CD1c-positive myeloid dendritic cell (primary cell): ENCODE results near the gene SIX5.
A peak's percentile ranks its signal among the peaks of the same experiment; 100 is the strongest.

Source experiments
- DNase-seq: peaks from one replicate; pipeline ENCODE4 v3.0.0-alpha.2; 2016; ENCODE audit errors: extremely low spot score

The SIX5 gene

DNA sequence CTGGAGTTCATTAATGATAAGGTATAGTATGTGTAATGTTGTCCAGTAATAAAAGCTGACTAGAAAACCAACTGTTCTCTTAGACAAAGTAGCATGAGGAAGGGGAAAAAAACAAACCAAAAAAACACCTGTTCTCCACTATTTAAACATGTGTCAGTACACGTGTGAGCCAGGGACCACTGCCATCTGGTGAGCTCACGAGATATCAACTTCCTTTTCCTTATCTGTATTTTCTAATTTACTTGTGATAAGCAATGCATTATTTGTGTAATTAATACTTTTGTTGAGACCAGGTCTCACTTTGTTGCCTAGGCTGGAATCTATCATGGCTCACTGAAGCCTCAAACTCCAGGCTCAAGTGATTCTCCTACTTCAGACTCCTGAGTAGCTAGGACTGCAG is 4.3 kb upstream of the SIX5 start:
- no peak for DNase-seq

DNA sequence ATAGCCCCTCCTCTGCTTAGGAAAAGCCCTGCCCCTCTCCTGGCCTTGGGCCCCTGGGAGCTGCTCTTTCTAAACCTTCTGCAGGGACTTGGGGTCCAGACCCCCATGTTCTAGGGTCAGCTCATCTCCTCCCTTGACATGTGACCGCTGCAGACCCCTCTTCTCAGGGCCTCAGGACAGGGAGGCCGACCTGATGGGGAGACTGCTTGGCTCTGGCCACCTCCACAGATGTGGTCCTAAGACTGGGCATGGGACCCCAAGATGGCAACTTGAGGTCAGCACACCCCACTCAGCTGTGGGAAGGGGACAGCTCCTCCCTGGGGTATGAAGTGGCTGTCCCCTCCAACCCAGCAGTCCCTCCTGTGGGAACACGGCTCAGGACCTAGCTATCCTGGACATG is 3.9 kb upstream of the SIX5 start:
- no peak for DNase-seq

DNA sequence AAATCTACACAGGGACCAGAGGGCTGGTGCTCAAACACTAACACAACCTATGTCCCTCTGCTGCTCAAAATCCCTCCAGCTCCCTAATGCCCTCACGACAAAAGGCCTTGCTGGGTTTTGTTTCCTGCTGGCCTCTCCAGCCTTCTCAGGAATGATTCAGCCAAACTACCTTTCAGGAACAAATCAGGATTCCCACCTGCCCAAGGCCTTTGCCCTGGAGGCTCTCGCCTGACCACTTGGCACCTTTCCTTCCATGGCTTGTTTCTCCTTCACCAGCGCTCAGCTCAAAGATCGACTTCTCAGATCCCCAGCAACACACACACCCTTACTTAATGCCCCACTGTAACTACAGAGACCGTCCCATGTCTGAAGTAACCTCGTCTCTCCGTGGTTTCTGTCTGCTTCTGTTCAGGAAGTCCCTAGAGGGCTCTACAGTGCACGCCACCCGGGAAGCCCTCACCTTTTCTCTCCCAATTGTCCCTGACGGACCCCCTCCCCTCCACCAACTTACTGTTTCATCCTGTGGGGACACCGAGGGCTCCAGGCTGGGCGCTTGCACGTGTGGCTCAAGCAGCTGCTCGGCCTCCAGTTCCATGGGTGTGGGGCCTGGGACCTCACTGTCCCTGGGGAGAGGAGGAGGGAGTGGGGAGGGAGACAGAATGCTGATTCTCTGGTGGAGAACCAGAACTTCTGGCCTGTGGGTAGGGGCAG is 3.2 kb upstream of the SIX5 start:
- no peak for DNase-seq

DNA sequence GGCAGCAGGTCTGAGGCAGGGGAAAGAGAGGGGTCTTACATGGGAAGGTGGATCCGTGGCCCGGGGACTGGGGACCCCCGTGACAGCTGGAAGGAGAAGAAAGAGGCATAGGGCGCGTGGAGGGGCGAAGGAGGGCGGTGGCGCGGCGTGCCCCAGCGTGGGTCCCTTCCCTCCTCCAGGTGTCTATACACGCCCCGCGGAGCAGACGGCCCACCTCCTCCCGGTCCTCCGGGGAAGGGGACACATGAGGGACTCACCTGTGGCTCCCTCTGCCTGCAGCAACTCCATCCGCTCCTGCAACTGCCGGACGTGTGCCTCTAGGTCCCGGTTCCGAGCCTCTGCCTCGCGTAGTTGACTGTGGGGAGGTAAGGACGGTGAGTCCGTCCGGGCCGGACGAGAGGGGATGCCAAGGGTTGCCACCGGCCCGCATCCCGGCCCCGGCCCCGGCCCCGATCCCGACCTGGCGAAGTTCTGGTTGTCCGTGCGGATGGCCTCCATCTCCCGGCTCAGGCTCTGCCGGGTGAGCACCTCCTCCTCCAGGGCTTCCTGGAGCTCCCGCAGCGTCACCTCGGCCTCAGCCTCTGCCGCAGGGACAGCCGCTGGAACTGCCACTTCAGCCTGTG is 2.4 kb upstream of the SIX5 start:
- DNase-seq = no peak

DNA sequence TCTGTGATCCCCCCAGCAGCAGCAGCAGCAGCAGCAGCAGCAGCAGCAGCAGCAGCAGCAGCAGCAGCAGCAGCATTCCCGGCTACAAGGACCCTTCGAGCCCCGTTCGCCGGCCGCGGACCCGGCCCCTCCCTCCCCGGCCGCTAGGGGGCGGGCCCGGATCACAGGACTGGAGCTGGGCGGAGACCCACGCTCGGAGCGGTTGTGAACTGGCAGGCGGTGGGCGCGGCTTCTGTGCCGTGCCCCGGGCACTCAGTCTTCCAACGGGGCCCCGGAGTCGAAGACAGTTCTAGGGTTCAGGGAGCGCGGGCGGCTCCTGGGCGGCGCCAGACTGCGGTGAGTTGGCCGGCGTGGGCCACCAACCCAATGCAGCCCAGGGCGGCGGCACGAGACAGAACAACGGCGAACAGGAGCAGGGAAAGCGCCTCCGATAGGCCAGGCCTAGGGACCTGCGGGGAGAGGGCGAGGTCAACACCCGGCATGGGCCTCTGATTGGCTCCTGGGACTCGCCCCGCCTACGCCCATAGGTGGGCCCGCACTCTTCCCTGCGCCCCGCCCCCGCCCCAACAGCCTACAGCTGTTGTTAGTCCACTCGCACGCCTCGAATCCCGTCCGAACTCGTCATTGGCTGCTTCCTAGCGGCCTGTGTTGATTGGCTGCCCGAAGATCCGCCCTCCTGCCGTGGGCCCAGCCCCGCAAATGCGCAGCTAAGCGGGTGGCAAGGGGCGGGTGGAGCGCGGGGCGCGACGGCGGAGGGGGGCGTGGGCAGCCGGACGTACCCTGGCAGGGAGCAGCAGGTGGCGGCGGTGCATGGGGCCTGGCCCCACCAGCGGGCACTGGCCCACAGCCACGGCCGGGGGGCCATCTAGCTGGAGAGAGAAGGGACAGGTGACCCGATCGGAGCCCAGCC is 1.4 kb upstream of the SIX5 start:
- peak; percentile 96 for DNase-seq

DNA sequence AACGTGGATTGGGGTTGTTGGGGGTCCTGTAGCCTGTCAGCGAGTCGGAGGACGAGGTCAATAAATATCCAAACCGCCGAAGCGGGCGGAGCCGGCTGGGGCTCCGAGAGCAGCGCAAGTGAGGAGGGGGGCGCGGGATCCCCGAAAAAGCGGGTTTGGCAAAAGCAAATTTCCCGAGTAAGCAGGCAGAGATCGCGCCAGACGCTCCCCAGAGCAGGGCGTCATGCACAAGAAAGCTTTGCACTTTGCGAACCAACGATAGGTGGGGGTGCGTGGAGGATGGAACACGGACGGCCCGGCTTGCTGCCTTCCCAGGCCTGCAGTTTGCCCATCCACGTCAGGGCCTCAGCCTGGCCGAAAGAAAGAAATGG is 754 bp upstream of the SIX5 start:
- DNase-seq = peak; percentile 56

DNA sequence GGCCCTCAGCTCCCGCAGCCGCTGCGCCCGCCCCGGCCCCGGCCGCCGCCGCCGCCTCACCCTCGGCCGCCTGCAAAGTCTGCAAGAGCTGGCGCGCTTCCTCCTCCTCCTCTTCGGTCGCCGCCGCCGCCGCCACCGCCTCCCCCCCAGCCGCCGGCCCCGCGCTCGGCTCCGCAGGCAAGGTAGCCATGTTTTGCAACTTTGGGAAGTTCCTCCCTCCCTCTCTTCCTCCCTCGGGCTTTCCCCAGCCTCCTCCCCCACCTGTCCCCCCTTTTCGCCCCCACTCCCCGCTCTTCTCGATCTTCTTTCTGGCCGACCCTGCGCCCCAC is 433 bp downstream of the SIX5 start:
- peak; percentile 64 for DNase-seq

DNA sequence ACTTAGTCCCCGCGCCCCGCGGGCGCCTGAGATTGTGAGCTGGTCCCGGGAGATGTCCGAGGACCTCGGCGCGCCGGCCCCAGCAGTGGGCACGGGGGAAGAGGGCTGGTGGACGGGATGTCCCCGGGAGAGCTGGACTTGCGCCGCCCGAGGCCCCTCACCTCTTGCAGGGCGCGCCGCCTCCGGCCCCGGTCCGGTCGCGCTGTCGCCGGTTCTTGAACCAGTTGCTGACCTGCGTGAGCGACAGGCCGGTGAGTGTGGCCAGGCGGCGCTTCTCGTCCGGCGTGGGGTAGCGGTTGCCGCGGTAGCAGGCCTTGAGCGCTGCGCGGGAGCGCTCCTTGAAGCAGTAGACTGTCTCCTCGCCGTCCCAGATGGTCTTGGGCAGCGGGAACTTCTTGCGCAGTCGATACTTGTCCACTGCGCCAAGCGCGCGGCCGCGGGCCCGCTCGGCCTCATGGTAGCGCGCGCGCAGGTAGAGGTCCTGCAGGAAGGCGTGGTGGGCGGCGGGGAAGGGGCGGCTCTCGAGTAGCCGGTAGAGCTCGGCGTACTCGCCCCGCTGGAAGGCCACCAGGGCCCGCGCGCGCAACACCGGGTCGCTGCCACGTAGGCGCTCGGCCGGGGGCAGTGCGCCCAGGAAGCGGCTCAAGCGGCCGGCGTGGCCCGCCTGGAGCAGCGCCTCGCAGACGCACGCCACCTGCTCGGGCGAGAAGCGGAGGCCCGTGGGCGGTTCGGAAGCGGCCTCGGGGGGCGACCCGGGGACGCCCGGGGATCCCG is 984 bp downstream of the SIX5 start:
- peak; percentile 18 for DNase-seq

DNA sequence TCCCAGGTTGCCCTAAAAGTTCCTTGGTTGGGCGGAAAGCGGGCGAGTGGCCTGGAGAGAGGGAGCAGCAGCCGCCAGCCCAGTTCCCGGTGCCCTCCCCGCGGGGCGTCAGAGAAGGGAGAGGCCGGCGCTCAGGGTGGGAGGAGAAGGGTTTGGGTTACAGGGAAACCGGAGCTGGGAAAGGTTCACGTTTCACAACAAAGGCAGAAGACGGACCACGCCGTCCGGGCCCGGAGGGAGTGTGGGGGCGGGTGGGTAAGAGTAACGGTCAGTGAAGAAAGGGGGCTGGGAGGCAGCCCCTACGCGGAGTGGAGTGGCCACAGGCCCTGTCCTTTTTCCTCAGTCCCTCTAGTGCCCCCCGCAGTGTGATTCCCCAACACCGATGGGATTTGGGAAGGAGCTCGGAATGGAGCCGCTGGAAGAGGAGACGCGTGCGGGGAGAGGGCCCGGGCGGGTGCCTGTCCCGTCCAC is 1.6 kb downstream of the SIX5 start:
- DNase-seq = no peak

DNA sequence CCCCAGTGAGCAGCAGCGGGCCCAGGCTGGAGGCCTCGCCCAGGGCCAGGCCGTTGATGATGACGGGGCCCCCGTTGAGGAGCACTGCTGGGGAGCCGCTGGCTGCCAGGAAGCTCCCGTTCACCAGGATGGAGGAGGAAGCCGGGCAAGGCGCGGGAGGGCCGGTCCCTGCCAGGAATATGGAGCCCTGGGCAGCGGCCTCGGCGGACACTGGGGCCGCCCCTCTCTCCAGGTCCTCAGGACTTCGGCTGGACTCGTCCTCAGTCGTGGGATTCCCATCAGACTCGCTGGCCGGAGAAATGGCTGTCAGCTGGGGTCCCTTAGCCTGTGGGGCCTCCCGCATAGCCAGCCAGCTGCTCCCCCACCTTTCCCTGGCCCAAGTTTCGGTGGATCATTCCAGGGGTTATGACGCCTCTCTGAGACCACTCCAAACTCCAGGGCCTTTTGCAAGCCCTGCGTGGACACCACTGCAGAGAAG is 2.1 kb downstream of the SIX5 start:
- no peak for DNase-seq

DNA sequence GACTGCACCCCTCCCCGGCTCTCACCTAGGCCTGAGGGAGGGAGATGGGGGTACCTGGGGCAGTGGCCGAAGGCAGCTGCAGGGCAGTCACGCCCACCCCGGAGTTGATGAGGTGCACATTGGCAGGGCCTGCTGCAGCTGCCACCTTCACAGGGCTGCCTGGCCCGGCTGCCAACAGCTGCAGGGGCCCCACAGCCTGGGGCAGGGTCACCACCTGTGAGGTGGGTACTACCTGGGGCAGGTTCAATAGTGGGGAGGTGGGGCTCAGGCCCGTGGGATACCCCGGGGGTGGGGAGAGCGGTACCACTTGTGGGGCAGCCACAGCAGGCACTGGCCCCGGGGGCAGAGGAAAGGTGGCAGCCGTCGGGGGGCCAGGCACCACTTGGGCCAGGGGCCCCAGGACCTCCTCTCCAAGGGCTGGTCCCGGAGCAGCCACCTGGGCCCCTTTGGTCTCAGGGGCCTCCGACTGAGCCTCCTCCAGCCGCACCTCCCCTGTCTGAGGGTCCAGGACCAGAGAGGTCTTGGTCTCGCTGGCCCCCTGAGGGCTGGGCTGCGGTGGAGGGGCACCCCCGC is 2.7 kb downstream of the SIX5 start:
- DNase-seq = no peak

DNA sequence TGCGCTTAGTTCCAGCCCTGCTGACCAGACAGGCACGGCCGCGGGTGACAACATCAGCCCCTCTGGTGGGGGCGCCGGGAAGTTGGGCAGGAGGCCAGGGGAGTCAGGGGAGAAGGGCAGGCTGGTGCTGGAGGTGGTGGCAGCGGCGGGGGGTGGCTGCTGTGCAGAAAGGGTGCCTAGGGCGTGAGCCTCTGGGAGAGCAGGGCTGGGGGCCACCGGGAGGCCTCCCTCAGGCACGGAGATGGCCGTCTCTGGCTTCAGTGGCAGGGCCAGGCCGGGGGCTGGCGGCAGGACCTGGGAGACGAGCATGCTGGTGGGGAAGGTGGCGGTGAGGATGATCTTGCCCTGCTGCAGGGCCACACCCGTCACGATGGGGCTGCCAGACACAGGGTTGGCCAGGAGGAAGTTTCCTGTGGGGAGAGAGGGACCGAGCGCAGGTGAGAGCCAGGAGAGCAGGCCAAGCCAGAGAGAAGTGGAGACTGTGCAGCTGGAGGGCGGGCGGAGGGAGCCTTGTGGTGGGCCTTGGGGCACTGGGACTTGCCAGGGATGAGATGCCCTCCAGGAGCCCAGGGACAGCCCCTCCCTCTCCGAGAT is 3.3 kb downstream of the SIX5 start:
- DNase-seq = no peak

DNA sequence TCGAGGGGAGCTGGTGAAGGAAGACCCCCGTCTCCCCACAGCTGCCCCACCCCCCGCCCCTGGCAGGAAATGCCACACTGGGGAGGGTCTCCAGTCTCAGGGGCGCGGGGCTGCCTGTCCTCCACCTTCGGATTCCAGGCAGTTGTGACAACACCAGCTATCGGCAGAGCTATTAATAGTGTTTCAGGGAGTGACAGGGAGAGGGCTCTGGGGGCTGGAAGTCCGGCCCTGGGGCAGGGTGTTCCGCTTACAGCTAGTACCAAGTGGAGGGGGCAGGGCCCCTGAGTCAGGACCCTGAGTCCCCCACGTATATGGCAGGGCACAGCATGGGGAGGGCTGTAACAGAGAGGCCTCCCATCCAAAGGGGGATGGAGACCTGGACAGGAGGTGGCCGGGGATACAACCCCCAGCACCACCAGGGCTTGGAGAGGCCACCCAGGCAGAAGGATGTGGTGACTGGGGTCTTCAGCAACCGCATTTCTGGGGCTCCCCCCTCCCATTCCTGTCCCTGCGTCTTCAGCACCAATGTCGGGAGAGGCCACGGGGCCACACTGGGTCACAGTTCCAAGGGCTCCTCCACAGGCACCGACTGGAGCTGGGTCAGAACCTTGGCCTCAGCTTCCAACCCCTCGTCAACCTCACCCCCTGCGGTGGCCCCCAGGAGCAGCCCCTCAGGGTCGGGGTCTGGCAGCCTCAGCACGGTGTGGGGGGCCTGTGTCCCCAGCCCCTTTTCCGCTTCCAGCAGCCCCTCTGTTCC is 3.9 kb downstream of the SIX5 start:
- no peak for DNase-seq

DNA sequence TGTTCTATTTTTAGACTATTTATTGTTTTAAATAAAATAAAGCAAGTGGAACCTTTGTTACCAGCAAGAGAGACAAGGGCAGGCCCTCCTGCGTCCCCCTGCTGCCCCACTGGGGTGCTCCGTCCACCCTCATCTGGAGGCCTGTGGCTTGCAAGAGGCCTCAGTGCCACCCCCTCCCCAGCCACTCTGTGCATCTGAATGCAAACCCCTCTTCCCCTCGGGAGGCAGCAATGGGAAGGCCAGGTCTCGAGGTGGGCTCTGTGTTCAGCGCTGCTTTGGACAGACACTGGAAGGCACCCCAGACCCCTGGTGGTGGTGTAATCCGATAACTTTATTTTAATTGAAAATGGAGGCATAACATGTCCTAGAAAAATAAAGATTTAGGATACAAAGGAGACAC is 4.6 kb downstream of the SIX5 start:
- no peak for DNase-seq

DNA sequence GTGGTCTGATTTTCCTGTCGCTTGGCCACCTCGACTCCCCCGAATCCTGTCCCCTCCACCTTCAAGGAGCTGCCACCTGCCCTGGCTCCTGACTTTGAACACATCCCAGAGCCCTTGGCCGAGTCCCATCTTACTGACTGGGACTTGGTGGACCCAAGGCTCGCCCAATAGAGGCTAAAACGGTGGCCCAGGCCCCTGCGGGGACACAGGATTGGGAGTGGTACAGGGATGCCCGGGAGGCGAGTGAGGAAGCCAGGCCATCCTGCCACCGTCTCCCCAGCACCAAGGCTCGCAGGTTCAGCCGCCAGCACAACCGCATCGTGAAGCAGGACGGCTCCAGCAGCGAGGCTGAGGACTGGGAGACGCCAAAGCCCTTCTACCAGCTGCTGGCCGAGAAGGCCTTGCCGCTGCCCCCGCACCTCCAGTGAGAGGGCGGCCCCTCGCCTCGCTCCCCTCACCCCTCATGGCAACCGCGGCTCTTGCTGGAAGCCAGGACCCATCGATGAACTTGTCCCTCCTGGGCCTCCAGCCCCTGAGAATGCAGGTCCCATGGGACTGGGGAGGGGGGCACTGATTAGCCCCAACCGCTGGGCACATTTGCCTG is 5.3 kb downstream of the SIX5 start:
- DNase-seq = no peak

DNA sequence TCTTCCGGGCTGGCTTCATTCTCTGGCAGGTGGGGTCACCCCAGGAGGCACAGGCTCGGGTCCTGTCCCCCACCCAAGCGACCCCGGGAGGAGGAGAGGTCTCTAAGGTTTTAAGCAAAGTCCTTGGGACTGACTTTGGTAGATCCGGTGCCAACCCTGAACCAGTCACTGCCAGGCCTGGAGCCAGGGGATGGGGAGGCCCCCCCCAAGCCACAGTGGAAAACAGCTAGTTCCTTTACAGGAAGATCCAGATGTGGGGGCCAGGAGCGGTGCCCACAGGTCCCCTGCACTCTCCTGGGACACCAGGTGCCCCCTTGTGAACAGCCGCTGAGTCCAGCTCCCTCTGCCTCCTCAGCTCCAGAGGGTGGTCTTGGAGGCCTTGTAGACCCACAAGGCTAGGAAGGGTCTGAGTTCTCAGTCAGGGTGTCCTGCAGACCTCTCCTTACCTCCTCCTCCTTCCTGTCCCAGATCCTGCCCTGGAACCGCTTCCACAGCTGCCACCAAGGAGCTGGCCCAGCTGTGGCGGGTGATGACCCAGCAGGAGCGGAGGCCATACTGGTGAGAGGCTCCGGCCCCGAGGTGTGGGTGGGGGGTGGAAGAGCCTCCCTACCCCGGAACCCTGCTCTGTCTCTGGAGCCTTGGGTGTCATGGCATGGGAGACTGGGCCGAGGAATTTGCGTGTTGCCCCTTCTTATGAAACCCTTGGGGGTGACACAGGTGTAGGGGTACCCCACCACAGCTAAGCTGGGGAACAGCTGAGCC is 6.0 kb downstream of the SIX5 start:
- DNase-seq = no peak

DNA sequence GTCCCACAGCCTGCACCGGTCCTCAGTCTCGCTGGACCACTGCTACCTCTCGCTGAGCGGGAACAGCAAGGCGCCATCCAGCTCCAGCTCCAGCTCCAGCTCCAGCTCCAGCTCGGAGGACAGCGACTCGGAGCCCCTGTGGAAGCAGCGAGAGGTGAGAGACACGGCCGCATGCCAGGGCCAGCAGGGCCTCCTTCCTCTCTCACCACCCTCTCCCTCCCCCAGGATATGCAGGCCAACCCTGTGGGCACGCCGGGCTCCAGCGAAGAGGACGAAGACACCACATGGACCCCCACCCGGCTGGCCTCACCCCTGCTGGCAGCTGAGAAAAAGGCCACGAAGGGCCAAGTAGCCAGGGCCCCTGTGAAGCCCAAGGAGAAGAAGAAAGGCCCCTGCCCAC is 7.3 kb downstream of the SIX5 start:
- no peak for DNase-seq

DNA sequence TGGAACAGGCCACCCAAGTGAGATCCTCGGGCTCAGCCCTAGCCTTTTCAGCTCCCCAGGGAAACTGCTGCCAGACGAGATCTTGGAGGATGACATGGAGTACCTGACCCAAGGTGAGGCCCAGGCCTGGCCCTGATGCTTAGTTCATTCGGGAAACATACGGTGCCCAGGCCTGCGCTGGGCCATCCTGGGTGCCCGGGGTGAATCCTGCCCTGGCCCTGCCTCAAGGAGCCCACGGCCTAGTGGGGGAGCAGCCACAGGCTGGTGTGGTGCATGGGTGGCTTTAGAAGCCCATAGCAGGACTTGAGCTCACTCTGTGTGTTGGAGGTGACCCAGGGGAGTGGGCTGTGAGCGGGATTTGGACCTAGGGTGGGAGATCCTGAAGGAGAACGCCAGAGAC is 10.1 kb downstream of the SIX5 start:
- no peak for DNase-seq

DNA sequence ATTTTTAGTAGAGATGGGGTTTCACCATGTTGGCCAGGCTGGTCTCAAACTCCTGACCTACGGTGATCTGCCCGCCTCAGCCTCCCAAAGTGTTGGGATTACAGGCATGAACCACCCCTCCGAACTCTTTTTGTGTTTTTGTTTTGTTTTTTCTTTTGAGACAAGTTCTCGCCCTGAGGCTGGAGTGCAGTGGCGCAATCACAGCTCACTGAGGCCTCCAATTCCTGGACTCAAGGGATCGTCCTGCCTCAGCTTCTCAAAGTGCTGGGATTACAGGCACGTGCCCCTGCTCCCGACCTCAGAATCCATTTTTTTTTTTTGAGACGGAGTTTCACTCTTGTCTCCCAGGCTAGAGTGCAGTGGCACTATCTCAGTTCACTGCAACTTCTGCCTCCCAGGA is 11.4 kb downstream of the SIX5 start:
- DNase-seq = no peak
